Lung (tissue), 16 donors: Measurements from ENCODE around the gene RAB39B. TPM values are rescaled to one million over a fixed set of nuclear protein-coding genes. Genes with fewer than 3 reads are reported as not detected.

Source experiments
- ATAC-seq: fragments of 200-7000 bp; cut with Tn5 transposase; one replicate; pipeline ENCODE4 v1.9.1; 2020; ENCODE audit warnings: moderate number of reproducible peaks; ENCODE audit not compliant: insufficient read depth, low FRiP score
- DNase-seq, 3 donors: peaks; one replicate each; pipeline ENCODE4 v3.0.0-alpha.2; 2013 to 2017
- H3K27ac ChIP-seq, 2 donors: one replicate each; pipeline ENCODE4 v1.5.1; 2013; ENCODE audit warnings: mild to moderate bottlenecking in 2 of 2, moderate library complexity in 2 of 2, control low read depth in 1 of 2, inconsistent platforms in 1 of 2, low read depth in 1 of 2, low read length in 1 of 2
- H3K27me3 ChIP-seq, 3 donors: one replicate each; pipeline ENCODE4 v1.5.1; 2013; ENCODE audit warnings: low read length in 2 of 3; ENCODE audit not compliant: control insufficient read depth in 3 of 3, insufficient read depth in 3 of 3
- H3K36me3 ChIP-seq, 4 donors: one replicate each; pipeline ENCODE4 v1.5.1; 2013; ENCODE audit warnings: low read length in 4 of 4, mild to moderate bottlenecking in 1 of 4, moderate library complexity in 1 of 4; ENCODE audit not compliant: control insufficient read depth in 4 of 4, insufficient read depth in 4 of 4
- H3K4me1 ChIP-seq, 5 donors: one replicate each; pipeline ENCODE4 v1.5.1; 2013; ENCODE audit warnings: low read length in 5 of 5, mild to moderate bottlenecking in 2 of 5, moderate library complexity in 1 of 5; ENCODE audit not compliant: control insufficient read depth in 5 of 5, insufficient read depth in 5 of 5
- H3K4me3 ChIP-seq: one replicate; pipeline ENCODE4 v1.5.1; 2013; ENCODE audit warnings: mild to moderate bottlenecking, control low read depth, moderate library complexity
- H3K9ac ChIP-seq, 2 donors: one replicate each; pipeline ENCODE4 v1.5.1; 2013; ENCODE audit warnings: low read length in 2 of 2, control low read depth in 1 of 2; ENCODE audit not compliant: insufficient read depth in 1 of 2
- H3K9me3 ChIP-seq, 4 donors: one replicate each; pipeline ENCODE4 v1.5.1; 2013; ENCODE audit warnings: low read length in 3 of 4, mild to moderate bottlenecking in 1 of 4, moderate library complexity in 1 of 4; ENCODE audit not compliant: control insufficient read depth in 4 of 4, insufficient read depth in 3 of 4
- WGBS, 2 donors: extraction: QIAGEN DNeasy Blood & Tissue Kit; methylation state at CpG; one replicate each; pipeline ENCODE4 v1.1.7; 2013; 5-methylcytosine and 5-hydroxymethylcytosine counted together
- long read RNA-seq, 5 donors: transcript quantifications; one replicate each; lab custom pipeline, GENCODE V29; 2026
- polyA plus RNA-seq, 2 donors: library from polyadenylated mRNA; stranded (reverse); fragments of 200-250 nt; gene quantifications; one replicate each; pipeline ENCODE4 v1.2.1, GENCODE V29; 2013
- total RNA-seq, 2 donors: library from RNA; depleted of rRNA in 1 of 2; stranded (reverse); fragments of >200 nt in 1 of 2; gene quantifications; one replicate each; pipeline ENCODE4 v1.2.1, GENCODE V29; 2014 to 2021
- TF ChIP-seq, protein P1 (sequence below): IDR thresholded peaks from 2 replicates; pipeline ENCODE4 v1.5.1; 2012; ENCODE audit warnings: mild to moderate bottlenecking; ENCODE audit errors: control extremely low read depth, extremely low read depth
- donor health status: control.
- donor health status: control.
- donor health status: Bipolar disorder and iron deficiency.
- donor health status: healthy.
- donor health status: DM: yes; HTN: yes; CAD: no.

The RAB39B gene, protein sequence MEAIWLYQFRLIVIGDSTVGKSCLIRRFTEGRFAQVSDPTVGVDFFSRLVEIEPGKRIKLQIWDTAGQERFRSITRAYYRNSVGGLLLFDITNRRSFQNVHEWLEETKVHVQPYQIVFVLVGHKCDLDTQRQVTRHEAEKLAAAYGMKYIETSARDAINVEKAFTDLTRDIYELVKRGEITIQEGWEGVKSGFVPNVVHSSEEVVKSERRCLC
- total RNA-seq: under 1 TPM; 0.63 to 0.83 TPM
- under 1 TPM; 0.28 to 0.35 TPM for polyA plus RNA-seq
- long read RNA-seq, donor 1: 0 reads
- long read RNA-seq, donor 2: 0 reads
- long read RNA-seq, donor 3: 0 reads
- long read RNA-seq, donor 4: 0 reads
- long read RNA-seq, donor 5: 0 reads

DNA sequence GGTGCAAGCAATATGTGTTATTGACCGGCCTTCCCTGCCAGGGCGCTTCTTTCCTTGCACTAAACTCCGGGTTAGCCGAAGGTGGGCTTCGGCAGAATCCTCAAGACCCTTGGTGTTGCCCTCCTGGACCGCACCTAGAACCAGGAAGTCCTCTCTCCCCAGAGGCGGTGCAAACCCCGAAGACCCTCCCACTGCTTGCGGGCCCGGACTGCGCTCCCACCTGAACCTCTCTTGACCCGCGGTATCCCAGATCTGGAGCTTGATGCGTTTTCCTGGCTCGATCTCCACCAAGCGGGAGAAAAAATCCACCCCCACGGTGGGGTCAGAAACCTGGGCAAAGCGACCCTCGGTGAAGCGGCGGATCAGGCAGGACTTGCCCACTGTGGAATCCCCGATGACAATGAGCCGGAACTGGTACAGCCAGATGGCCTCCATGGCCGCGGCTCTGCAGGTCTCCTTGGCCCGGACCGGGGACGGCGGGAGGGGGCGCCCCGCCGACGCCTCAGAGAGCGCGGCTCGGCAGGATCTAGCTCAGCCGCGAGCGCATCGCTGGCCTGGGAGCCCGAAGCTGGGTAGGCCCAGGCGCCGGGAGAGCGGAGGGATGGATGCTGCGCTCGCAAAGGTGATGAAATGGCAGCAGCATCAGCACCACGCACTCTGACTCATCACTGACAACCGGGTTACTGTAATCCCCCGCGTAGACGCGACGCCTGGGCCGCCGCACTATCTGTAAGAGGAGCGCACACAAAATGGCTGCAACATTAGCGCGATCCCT, at the start of gene RAB39B:
RAB39B (minus strand) TSS at position 638 of the 775 bp plus-strand sequence; CDS start at position 435, 203 bp downstream.
- ATAC-seq (peak; percentile 82), DNase-seq (peak; percentile 11 to 29 (median 28))
- H3K9me3 ChIP-seq: peaks cover 0 to 6% (median 1%) of the 10 kb centered on the region in 4 donors
- peak within 1 kb of the TSS in 1 of 2 donors; percentile 11 for H3K9ac ChIP-seq
- H3K27me3 ChIP-seq: peaks cover 0 to 4% (median 0%) of the 10 kb centered on the region in 3 donors
- H3K4me3 ChIP-seq: peak within 1 kb of the TSS; percentile 11
- no peaks in the 10 kb centered on the region for H3K4me1 ChIP-seq
- TF ChIP-seq, protein P1, sequence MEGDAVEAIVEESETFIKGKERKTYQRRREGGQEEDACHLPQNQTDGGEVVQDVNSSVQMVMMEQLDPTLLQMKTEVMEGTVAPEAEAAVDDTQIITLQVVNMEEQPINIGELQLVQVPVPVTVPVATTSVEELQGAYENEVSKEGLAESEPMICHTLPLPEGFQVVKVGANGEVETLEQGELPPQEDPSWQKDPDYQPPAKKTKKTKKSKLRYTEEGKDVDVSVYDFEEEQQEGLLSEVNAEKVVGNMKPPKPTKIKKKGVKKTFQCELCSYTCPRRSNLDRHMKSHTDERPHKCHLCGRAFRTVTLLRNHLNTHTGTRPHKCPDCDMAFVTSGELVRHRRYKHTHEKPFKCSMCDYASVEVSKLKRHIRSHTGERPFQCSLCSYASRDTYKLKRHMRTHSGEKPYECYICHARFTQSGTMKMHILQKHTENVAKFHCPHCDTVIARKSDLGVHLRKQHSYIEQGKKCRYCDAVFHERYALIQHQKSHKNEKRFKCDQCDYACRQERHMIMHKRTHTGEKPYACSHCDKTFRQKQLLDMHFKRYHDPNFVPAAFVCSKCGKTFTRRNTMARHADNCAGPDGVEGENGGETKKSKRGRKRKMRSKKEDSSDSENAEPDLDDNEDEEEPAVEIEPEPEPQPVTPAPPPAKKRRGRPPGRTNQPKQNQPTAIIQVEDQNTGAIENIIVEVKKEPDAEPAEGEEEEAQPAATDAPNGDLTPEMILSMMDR: no peak
- H3K27ac ChIP-seq: peak within 1 kb of the TSS in 1 of 2 donors; percentile 32
- WGBS, 2 donors: 1 to 27% methylated on average over 51 to 58 of the region's 58 CpGs
- H3K36me3 ChIP-seq: no peaks in the 10 kb centered on the region

DNA sequence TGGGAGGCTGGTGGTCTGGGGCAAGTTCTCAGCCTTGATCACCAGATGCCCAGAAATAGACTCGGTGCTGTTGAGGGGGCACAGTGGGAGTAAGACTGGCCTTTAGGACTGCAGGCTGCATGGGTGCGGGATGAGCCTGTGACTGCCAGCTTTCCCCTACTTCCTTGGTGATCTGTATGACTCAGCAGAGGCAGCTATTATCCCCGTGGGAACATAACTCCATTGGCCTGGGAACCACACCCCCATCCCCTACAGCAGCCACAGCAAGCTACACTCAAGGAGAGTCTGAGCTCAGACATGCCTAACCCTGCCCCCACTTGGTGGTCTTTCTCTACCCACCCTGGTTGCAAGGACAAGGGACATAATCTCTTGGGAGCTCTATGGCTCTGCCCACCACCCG, 49.5 kb upstream of the RAB39B start:
- Histone ChIP-seq H3K27ac (no peak overlapping the region), H3K4me3 (no peak overlapping the region), H3K4me1 (no peaks in the 10 kb centered on the region), H3K27me3 (no peaks in the 10 kb centered on the region), H3K9me3 (peaks cover 0 to 10% (median 2%) of the 10 kb centered on the region in 4 donors), H3K9ac (no peak overlapping the region), H3K36me3 (no peaks in the 10 kb centered on the region)
- DNase-seq: no peak
- TF ChIP-seq, protein P1: no peak
- no peak for ATAC-seq
- 78 to 93% methylated on average over 4 of the region's 4 CpGs for WGBS, 2 donors

DNA sequence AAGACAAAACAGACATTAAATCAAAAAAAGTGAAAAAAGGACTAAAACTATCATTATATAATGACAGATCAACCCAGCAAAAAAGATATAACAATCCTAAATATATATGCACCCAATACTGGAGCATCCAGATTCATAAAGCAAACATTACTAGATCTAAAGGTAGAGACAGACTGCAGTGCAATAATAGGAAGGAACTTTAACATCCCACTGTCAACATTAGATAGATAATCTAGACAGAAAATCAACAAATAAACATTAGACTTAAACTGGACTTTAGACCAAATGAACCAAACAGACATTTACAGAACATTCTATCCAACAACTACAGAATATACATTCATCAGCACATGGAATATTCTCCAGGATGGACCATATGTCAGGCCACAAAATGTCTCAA, 29.5 kb upstream of the RAB39B start:
- ATAC-seq (no peak), DNase-seq (no peak)
- TF ChIP-seq, protein P1: no peak

More for the DNA sequence above, 29.5 kb upstream of the RAB39B start:
- Histone ChIP-seq H3K9ac (no peak overlapping the region), H3K36me3 (peaks cover 0 to 2% (median 0%) of the 10 kb centered on the region in 4 donors), H3K27me3 (no peaks in the 10 kb centered on the region), H3K27ac (no peak overlapping the region), H3K9me3 (no peaks in the 10 kb centered on the region), H3K4me3 (no peak overlapping the region), H3K4me1 (no peaks in the 10 kb centered on the region)
